Central memory CD8-positive, alpha-beta T cell (primary cell): ENCODE data around the gene AADACL4.

Source experiments
- ATAC-seq: fragments of 150-1000 bp; cut with Tn5 transposase; replicated peaks from 2 replicates; pipeline ENCODE4 v1.10.0; 2022; ENCODE audit warnings: mild to moderate bottlenecking, moderate FRiP score, moderate number of reproducible peaks; ENCODE audit not compliant: poor library complexity, severe bottlenecking; ENCODE audit errors: extremely low read depth
- DNase-seq, 2 donors: peaks; one replicate each; pipeline ENCODE4 v3.0.0; 2021; ENCODE audit warnings: low spot score in 2 of 2
- H3K27ac Mint-ChIP-seq: one replicate; pipeline ENCODE4 v1.8.0; 2022; ENCODE audit warnings: low read depth, mild to moderate bottlenecking, moderate library complexity, mixed read lengths
- H3K27me3 Mint-ChIP-seq: one replicate; pipeline ENCODE4 v1.8.0; 2022; ENCODE audit warnings: mixed read lengths
- H3K36me3 Mint-ChIP-seq: one replicate; pipeline ENCODE4 v1.8.0; 2022; ENCODE audit warnings: mild to moderate bottlenecking, moderate library complexity, mixed read lengths; ENCODE audit not compliant: insufficient read depth
- H3K4me1 Mint-ChIP-seq: one replicate; pipeline ENCODE4 v1.8.0; 2022; ENCODE audit warnings: mixed read lengths
- H3K4me3 Mint-ChIP-seq: one replicate; pipeline ENCODE4 v1.8.0; 2022; ENCODE audit warnings: mild to moderate bottlenecking, moderate library complexity, mixed read lengths
- H3K9me3 Mint-ChIP-seq: one replicate; pipeline ENCODE4 v1.8.0; 2022; ENCODE audit warnings: mixed read lengths

Gene AADACL4

GRCh38 chr1:12714710-12715475 is 71.0 kb downstream of the AADACL4 start:
- H3K27me3 Mint-ChIP-seq, result peaks cover 91% of the 10 kb centered on the region

DNA sequence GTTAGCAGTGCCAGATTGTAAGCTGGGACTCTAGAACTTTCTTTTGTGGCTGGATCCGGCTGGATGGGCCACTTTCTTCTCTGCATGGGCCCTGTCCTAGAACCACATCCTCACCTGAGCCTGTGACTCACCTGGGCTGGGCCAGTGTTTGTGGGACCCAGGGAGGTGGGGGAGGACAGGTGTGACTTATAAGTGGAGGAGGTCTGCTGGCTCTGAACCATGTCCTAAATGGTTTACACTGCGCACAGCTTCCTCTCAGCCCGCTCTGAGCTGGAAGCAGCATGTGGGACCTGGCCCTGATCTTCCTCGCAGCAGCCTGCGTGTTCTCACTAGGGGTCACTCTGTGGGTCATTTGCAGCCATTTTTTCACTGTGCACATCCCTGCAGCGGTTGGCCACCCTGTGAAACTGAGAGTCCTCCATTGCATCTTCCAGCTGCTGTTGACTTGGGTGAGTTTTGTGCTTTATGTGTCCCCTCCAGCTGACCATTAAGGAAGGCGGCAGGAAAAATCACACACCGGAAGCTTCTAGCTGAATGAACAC is 72.1 kb downstream of the AADACL4 start, which contains the start of gene AADACL3:
Gene AADACL3, plus strand, starts transcription at position 215 of the 542 bp plus-strand sequence. Its CDS starts 67 bp downstream, at position 282.
- H3K4me1 Mint-ChIP-seq, result no peaks in the 10 kb centered on the region
- DNase-seq (no peak), ATAC-seq (no peak)
- H3K9me3 Mint-ChIP-seq, result no peaks in the 10 kb centered on the region
- no peaks in the 10 kb centered on the region for H3K36me3 Mint-ChIP-seq
- no peak within 1 kb of the TSS for H3K27ac Mint-ChIP-seq
- peaks cover 92% of the 10 kb centered on the region for H3K27me3 Mint-ChIP-seq
- H3K4me3 Mint-ChIP-seq, result no peak within 1 kb of the TSS

More at GRCh38 chr1:12714710-12715475, 71.0 kb downstream of the AADACL4 start:
- Mint-ChIP-seq H3K9me3 (no peaks in the 10 kb centered on the region), H3K4me3 (no peak overlapping the region), H3K4me1 (no peaks in the 10 kb centered on the region), H3K27ac (no peak overlapping the region), H3K36me3 (no peaks in the 10 kb centered on the region)
- no peak for DNase-seq
- ATAC-seq, result no peak
